Liver (tissue), 9 donors: Measurements from ENCODE around the gene GAS6. TPM values are rescaled to one million over a fixed set of nuclear protein-coding genes. Genes with fewer than 3 reads are reported as not detected.

Source experiments
- DNase-seq: peaks from one replicate; pipeline ENCODE4 v3.0.0-alpha.2; 2017; ENCODE audit warnings: low spot score
- H3K27ac ChIP-seq, 2 donors: one replicate each; pipeline ENCODE4 v1.7.0; 2013; ENCODE audit warnings: inconsistent platforms in 2 of 2, low read length in 2 of 2, control low read depth in 1 of 2, low read depth in 1 of 2, mild to moderate bottlenecking in 1 of 2
- H3K27me3 ChIP-seq, 4 donors: one replicate each; pipeline versions ENCODE4 v1.6.1 to v1.7.0; 2013; ENCODE audit warnings: low read length in 3 of 4, inconsistent platforms in 1 of 4, mild to moderate bottlenecking in 1 of 4, moderate library complexity in 1 of 4; ENCODE audit not compliant: control insufficient read depth in 4 of 4, insufficient read depth in 4 of 4
- H3K36me3 ChIP-seq, 4 donors: one replicate each; pipeline versions ENCODE4 v1.6.1 to v1.7.0; 2013; ENCODE audit warnings: low read length in 3 of 4, mild to moderate bottlenecking in 3 of 4, low read depth in 1 of 4, moderate library complexity in 1 of 4; ENCODE audit not compliant: control insufficient read depth in 4 of 4, insufficient read depth in 3 of 4
- H3K4me1 ChIP-seq, 4 donors: one replicate each; pipeline versions ENCODE4 v1.6.1 to v1.7.0; 2013; ENCODE audit warnings: low read length in 3 of 4, mild to moderate bottlenecking in 3 of 4, moderate library complexity in 1 of 4; ENCODE audit not compliant: control insufficient read depth in 4 of 4, insufficient read depth in 4 of 4
- H3K4me3 ChIP-seq, 3 donors: one replicate each; pipeline versions ENCODE4 v1.6.1 to v1.7.0; 2013; ENCODE audit warnings: low read length in 3 of 3, control low read depth in 1 of 3, low read depth in 1 of 3, mild to moderate bottlenecking in 1 of 3
- H3K9ac ChIP-seq, 2 donors: one replicate each; pipeline ENCODE4 v1.7.0; 2013; ENCODE audit warnings: low read length in 2 of 2, mild to moderate bottlenecking in 2 of 2, moderate library complexity in 2 of 2, control low read depth in 1 of 2, low read depth in 1 of 2
- H3K9me3 ChIP-seq, 4 donors: one replicate each; pipeline versions ENCODE4 v1.6.1 to v1.7.0; 2013; ENCODE audit warnings: low read length in 3 of 4; ENCODE audit not compliant: control insufficient read depth in 4 of 4
- ATF3 ChIP-seq: IDR thresholded peaks from 2 replicates; pipeline ENCODE4 v1.6.1; 2016; ENCODE audit warnings: antibody characterized with exemption
- CTCF ChIP-seq: fragments of 150-350 bp; IDR thresholded peaks from 2 replicates; pipeline ENCODE4 v1.5.1; 2017; ENCODE audit warnings: improper control_type of control experiment, low read depth, low read length; ENCODE audit not compliant: missing input control
- EGR1 ChIP-seq, 2 donors: IDR thresholded peaks; 2 replicates each; pipeline ENCODE4 v1.6.1; 2016 to 2018; ENCODE audit warnings: antibody characterized with exemption in 2 of 2, low read depth in 2 of 2
- FOXA1 ChIP-seq: IDR thresholded peaks from 2 replicates; pipeline ENCODE4 v1.6.1; 2016; ENCODE audit warnings: antibody characterized with exemption
- FOXA2 ChIP-seq: IDR thresholded peaks from 2 replicates; pipeline ENCODE4 v1.6.1; 2016; ENCODE audit warnings: antibody characterized with exemption
- GABPA ChIP-seq, 2 donors: IDR thresholded peaks in 1 of 2; conservative IDR thresholded peaks in 1 of 2; 2 replicates each; pipeline ENCODE4 v1.6.1; 2016; ENCODE audit warnings: antibody characterized with exemption in 2 of 2, mild to moderate bottlenecking in 1 of 2, moderate library complexity in 1 of 2
- HNF4A ChIP-seq, 2 donors: conservative IDR thresholded peaks; 2 replicates each; pipeline ENCODE4 v1.6.1; 2016; ENCODE audit warnings: antibody characterized with exemption in 2 of 2, mild to moderate bottlenecking in 2 of 2
- HNF4G ChIP-seq: IDR thresholded peaks from 2 replicates; pipeline ENCODE4 v1.6.1; 2016; ENCODE audit warnings: antibody characterized with exemption
- JUND ChIP-seq, 2 donors: IDR thresholded peaks; 2 replicates each; pipeline ENCODE4 v1.6.1; 2016; ENCODE audit warnings: antibody characterized with exemption in 2 of 2
- MAX ChIP-seq: IDR thresholded peaks from 2 replicates; pipeline ENCODE4 v1.6.1; 2016; ENCODE audit warnings: antibody characterized with exemption
- NR2F2 ChIP-seq: IDR thresholded peaks from 2 replicates; pipeline ENCODE4 v1.6.1; 2016; ENCODE audit warnings: antibody characterized with exemption
- RAD21 ChIP-seq, 2 donors: IDR thresholded peaks; 2 replicates each; pipeline ENCODE4 v1.6.1; 2016; ENCODE audit warnings: antibody characterized with exemption in 2 of 2, mild to moderate bottlenecking in 2 of 2
- REST ChIP-seq: IDR thresholded peaks from 2 replicates; pipeline ENCODE4 v1.6.1; 2016; ENCODE audit warnings: antibody characterized with exemption, mild to moderate bottlenecking
- RXRA ChIP-seq, 2 donors: IDR thresholded peaks; 2 replicates each; pipeline ENCODE4 v1.6.1; 2017 to 2018; ENCODE audit warnings: antibody characterized with exemption in 2 of 2, mild to moderate bottlenecking in 1 of 2
- SP1 ChIP-seq: IDR thresholded peaks from 2 replicates; pipeline ENCODE4 v1.6.1; 2018; ENCODE audit warnings: antibody characterized with exemption, mild to moderate bottlenecking
- TAF1 ChIP-seq: conservative IDR thresholded peaks from 2 replicates; pipeline ENCODE4 v1.6.1; 2016; ENCODE audit warnings: antibody characterized with exemption, mild to moderate bottlenecking
- YY1 ChIP-seq: IDR thresholded peaks from 2 replicates; pipeline ENCODE4 v1.6.1; 2016; ENCODE audit warnings: antibody characterized with exemption, mild to moderate bottlenecking
- ZBTB33 ChIP-seq: IDR thresholded peaks from 2 replicates; pipeline ENCODE4 v1.6.1; 2016; ENCODE audit warnings: antibody characterized with exemption
- WGBS: extraction: QIAGEN DNeasy Blood & Tissue Kit; methylation state at CpG from one replicate; pipeline ENCODE4 v1.1.7; 2013; 5-methylcytosine and 5-hydroxymethylcytosine counted together
- polyA plus RNA-seq, 2 donors: library from polyadenylated mRNA; stranded (reverse) in 1 of 2; unstranded in 1 of 2; fragments of 200-250 nt in 1 of 2; fragments of >200 nt in 1 of 2; fragmentation: Nextera tagmentation in 1 of 2; extraction: Ambion mirVana in 1 of 2; gene quantifications; one replicate each; pipeline versions ENCODE4 v1.2.1 to v1.2.3, GENCODE V29; 2013 to 2015
- total RNA-seq, 2 donors: library from RNA; depleted of rRNA; stranded (reverse); fragments of >200 nt; gene quantifications; one replicate each; pipeline ENCODE4 v1.2.3, GENCODE V29; 2014
- donor health status: healthy.
- donor health status: healthy.
- donor health status: healthy.
- donor health status: healthy.
- donor health status: healthy.

Gene GAS6
- total and polyA plus RNA-seq, 4 donors: 2.5 to 30.2 (median 9.1) TPM

- Histone ChIP-seq H3K36me3 (no peaks in the 10 kb centered on the region), H3K9me3 (no peaks in the 10 kb centered on the region), H3K4me3 (no peak overlapping the region), H3K27me3 (no peaks in the 10 kb centered on the region), H3K27ac (peak overlapping the region in 1 of 2 donors; percentile 33), H3K4me1 (peaks cover 13 to 33% (median 23%) of the 10 kb centered on the region in 4 donors), H3K9ac (no peak overlapping the region)
- no peak for DNase-seq
- TF ChIP-seq GABPA (IDR thresholded peaks at IDR 0.05 in 1 of 2, conservative IDR thresholded peaks at IDR 0.05 in 1 of 2) (no peak), ZBTB33 (no peak), ATF3 (no peak), MAX (no peak), YY1 (no peak), FOXA1 (no peak), RXRA (IDR thresholded peaks at IDR 0.05) (peak in 1 of 2 donors; percentile 45), NR2F2 (no peak), EGR1 (IDR thresholded peaks at IDR 0.05; ENCODE audit: low read depth in 2 of 2) (no peak), JUND (IDR thresholded peaks at IDR 0.05) (no peak), FOXA2 (no peak), TAF1 (no peak), SP1 (no peak), HNF4G (no peak), CTCF (no peak), REST (peak; percentile 49), HNF4A (conservative IDR thresholded peaks at IDR 0.05) (peak in 1 of 2 donors; percentile 83), RAD21 (IDR thresholded peaks at IDR 0.05) (no peak)
- WGBS: 53% methylated on average over 12 of the region's 12 CpGs
These were observed 3.7 kb downstream of the GAS6 start for GRCh38 chr13:113860051-113860664.
